OCI-LY1 (cell line): ENCODE data around the gene EFNB2.

ENCODE experiments used
- H2AFZ ChIP-seq: fragments of 200-600 bp; sonication (generic), shearing (Covaris generic); 2 replicates; pipeline ENCODE4 v1.6.0; 2014; ENCODE audit warnings: antibody characterized with exemption, mild to moderate bottlenecking, low read length
- H3F3A ChIP-seq: fragments of 200-600 bp; sonication (generic), shearing (Covaris generic); 2 replicates; pipeline ENCODE4 v1.6.0; 2014; ENCODE audit warnings: mild to moderate bottlenecking, antibody characterized with exemption, low read length, moderate library complexity; ENCODE audit not compliant: insufficient read depth
- H3K27ac ChIP-seq: fragments of 200-600 bp; sonication (generic); 2 replicates; pipeline ENCODE4 v1.5.1; 2014; ENCODE audit warnings: low read length, mixed run types, mild to moderate bottlenecking, low read depth; ENCODE audit not compliant: poor library complexity, severe bottlenecking
- H3K27me3 ChIP-seq: fragments of 200-600 bp; sonication (generic); 2 replicates; pipeline ENCODE4 v1.6.0; 2014; ENCODE audit warnings: antibody characterized with exemption, mild to moderate bottlenecking, low read length, moderate library complexity; ENCODE audit not compliant: insufficient read depth
- H3K36me3 ChIP-seq: fragments of 200-600 bp; sonication (generic); 2 replicates; pipeline ENCODE4 v1.6.1; 2014; ENCODE audit warnings: mild to moderate bottlenecking, antibody characterized with exemption, low read length, moderate library complexity, mixed read lengths; ENCODE audit not compliant: insufficient read depth
- H3K4me1 ChIP-seq: fragments of 200-600 bp; sonication (generic); 2 replicates; pipeline ENCODE4 v1.5.1; 2014; ENCODE audit warnings: mild to moderate bottlenecking, low read length, moderate library complexity; ENCODE audit not compliant: insufficient read depth, severe bottlenecking
- H3K4me2 ChIP-seq: fragments of 200-600 bp; sonication (generic), shearing (Covaris generic); 2 replicates; pipeline ENCODE4 v1.6.1; 2014; ENCODE audit warnings: low read length
- H3K4me3 ChIP-seq: fragments of 200-600 bp; sonication (generic); 2 replicates; pipeline ENCODE4 v1.5.1; 2014; ENCODE audit warnings: low read length, low read depth, mild to moderate bottlenecking, mixed read lengths; ENCODE audit not compliant: poor library complexity, severe bottlenecking
- H3K79me2 ChIP-seq: fragments of 200-600 bp; shearing (Covaris generic); 2 replicates; pipeline ENCODE4 v1.6.1; 2016; ENCODE audit warnings: mixed run types, low read length, mixed read lengths; ENCODE audit not compliant: insufficient read depth
- H3K9ac ChIP-seq: fragments of 200-600 bp; sonication (generic), shearing (Covaris generic); 2 replicates; pipeline ENCODE4 v1.6.1; 2014; ENCODE audit warnings: mild to moderate bottlenecking, low read length, mixed read lengths
- H3K9me2 ChIP-seq: fragments of 200-600 bp; sonication (generic), shearing (Covaris generic); 2 replicates; pipeline ENCODE4 v1.6.1; 2014; ENCODE audit warnings: low read depth, mild to moderate bottlenecking, low read length, mixed read lengths
- H3K9me3 ChIP-seq: fragments of 200-600 bp; shearing (Covaris generic); 2 replicates; pipeline ENCODE4 v1.6.1; 2014; ENCODE audit warnings: low read length, mixed read lengths
- H4K20me1 ChIP-seq: fragments of 200-600 bp; sonication (generic), shearing (Covaris generic); 2 replicates; pipeline ENCODE4 v1.6.0; 2016; ENCODE audit warnings: mild to moderate bottlenecking, low read length; ENCODE audit not compliant: insufficient read depth
- CTCF ChIP-seq: fragments of 200-600 bp; sonication (generic), shearing (Covaris generic); IDR thresholded peaks from 2 replicates; pipeline ENCODE4 v1.5.1; 2017; ENCODE audit warnings: mild to moderate bottlenecking, antibody characterized with exemption, low read length, moderate library complexity, mixed read lengths
- EZH2 ChIP-seq: fragments of 200-600 bp; sonication (generic), shearing (Covaris generic); IDR thresholded peaks from 2 replicates; pipeline ENCODE4 v1.8.0; 2017; ENCODE audit warnings: borderline replicate concordance, mixed run types, mild to moderate bottlenecking, antibody characterized with exemption, low read length, moderate library complexity, mixed read lengths

EFNB2 gene

GRCh38 chr13:106532111-106532929, 3.1 kb downstream of the EFNB2 start:
- Histone ChIP-seq H3K4me1 (peaks cover 4% of the 10 kb centered on the region), H4K20me1 (no peaks in the 10 kb centered on the region; the same call in 1 of the 2 replicates), H3K36me3 (no peaks in the 10 kb centered on the region), H3F3A (peaks cover 5% of the 10 kb centered on the region; the same call in 1 of the 2 replicates), H3K27ac (no peak overlapping the region), H3K9me3 (no peaks in the 10 kb centered on the region), H3K27me3 (no peaks in the 10 kb centered on the region), H3K4me3 (no peak overlapping the region), H3K9ac (no peak overlapping the region), H3K4me2 (no peak overlapping the region), H2AFZ (no peak overlapping the region), H3K79me2 (no peaks in the 10 kb centered on the region), H3K9me2 (no peaks in the 10 kb centered on the region)
- no peak for TF ChIP-seq CTCF
- TF ChIP-seq EZH2 = no peak

DNA sequence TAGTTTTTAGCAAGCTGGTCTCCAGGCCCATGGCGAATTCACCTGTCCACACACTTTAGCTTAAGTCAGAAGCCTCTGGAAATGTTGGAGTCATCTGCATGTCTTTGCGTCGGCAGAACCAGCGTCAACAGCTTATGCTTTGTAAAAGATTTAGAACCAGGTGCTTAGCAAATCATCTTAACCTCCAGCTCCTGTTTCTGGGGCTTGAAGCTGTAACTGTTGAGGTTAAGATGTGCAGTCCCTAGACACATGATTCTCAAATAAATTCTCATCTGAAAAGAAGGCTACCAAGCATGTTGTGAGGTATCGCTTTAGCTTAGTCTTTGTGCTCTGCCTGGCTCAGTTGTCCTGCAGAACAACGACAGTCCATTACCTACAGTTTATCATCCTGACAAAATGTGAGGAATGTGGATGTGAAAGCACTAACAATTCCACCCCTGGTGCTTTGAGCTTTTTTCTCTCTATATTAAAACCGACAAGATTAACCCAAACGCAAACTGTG, 4.4 kb downstream of the EFNB2 start:
- H3K4me3 ChIP-seq = no peak overlapping the region
- H3K79me2 ChIP-seq = no peaks in the 10 kb centered on the region
- no peaks in the 10 kb centered on the region for H3K36me3 ChIP-seq
- H3K27ac ChIP-seq = no peak overlapping the region
- no peaks in the 10 kb centered on the region for H3F3A ChIP-seq
- H3K4me2 ChIP-seq = no peak overlapping the region
- no peaks in the 10 kb centered on the region for H3K9me3 ChIP-seq
- H3K9me2 ChIP-seq = no peaks in the 10 kb centered on the region
- H4K20me1 ChIP-seq = no peaks in the 10 kb centered on the region; the same call in 1 of the 2 replicates
- no peak overlapping the region for H2AFZ ChIP-seq
- H3K4me1 ChIP-seq = peaks cover under 1% of the 10 kb centered on the region
- H3K27me3 ChIP-seq = no peaks in the 10 kb centered on the region
- no peak overlapping the region for H3K9ac ChIP-seq
- TF ChIP-seq CTCF = no peak
- TF ChIP-seq EZH2 = no peak

DNA sequence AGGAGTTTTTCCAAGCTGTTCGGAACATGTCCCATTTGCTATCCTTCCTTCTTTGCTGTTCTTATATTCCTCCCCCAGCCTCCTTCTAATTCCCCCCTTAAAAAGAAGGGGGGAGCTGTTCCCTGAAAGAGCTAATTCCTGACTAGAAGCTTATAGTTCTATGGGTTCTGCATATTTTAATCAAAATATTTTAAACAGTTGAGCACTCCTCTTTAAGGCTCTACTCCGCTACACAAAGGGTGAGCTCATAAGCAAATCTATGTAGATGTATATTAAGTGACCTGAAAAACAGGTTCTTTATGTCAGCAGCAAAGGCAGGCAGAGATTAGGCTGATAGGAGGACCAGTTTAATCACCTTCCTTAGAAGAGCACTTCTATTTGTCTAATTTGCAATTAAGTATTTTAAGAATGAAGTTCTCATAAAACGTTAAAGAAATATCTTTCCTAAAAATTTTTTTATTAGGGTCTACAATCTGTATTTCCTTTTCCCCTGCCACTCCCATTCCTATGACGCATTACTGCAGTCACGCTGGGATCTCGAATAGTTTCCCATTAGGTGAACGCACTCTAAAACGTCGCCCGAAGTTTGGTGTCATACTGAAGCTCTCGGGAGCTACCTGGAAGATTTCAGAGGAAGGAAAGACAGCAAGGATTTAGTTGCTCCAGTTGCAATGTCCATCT, 5.2 kb downstream of the EFNB2 start:
- no peaks in the 10 kb centered on the region for H3K27me3 ChIP-seq
- no peak overlapping the region for H3K4me2 ChIP-seq
- no peak overlapping the region for H3K4me3 ChIP-seq
- H2AFZ ChIP-seq = no peak overlapping the region
- H3F3A ChIP-seq = no peaks in the 10 kb centered on the region
- H3K36me3 ChIP-seq = no peaks in the 10 kb centered on the region
- H3K9me2 ChIP-seq = no peaks in the 10 kb centered on the region
- no peaks in the 10 kb centered on the region for H3K79me2 ChIP-seq
- H3K9me3 ChIP-seq = no peaks in the 10 kb centered on the region
- TF ChIP-seq CTCF (no peak), EZH2 (no peak)
- no peak overlapping the region for H3K27ac ChIP-seq
- H4K20me1 ChIP-seq = no peaks in the 10 kb centered on the region; the same call in 1 of the 2 replicates
- H3K9ac ChIP-seq = no peak overlapping the region
- no peaks in the 10 kb centered on the region for H3K4me1 ChIP-seq
